Kidney epithelial cell (primary cell): ENCODE results near the gene LURAP1L. TPM values are rescaled to one million over a fixed set of nuclear protein-coding genes. Genes with fewer than 3 reads are reported as not detected.

Experiments used
- DNase-seq: peaks from one replicate; pipeline ENCODE4 v3.0.0-alpha.2; 2010; ENCODE audit warnings: low read depth
- H3K27me3 ChIP-seq: 2 replicates; pipeline ENCODE4 v1.6.0; 2011; ENCODE audit warnings: low read length; ENCODE audit not compliant: control insufficient read depth, insufficient read depth
- H3K36me3 ChIP-seq: 2 replicates; pipeline ENCODE4 v1.5.1; 2011; ENCODE audit warnings: low read length; ENCODE audit not compliant: control insufficient read depth, insufficient read depth
- H3K4me3 ChIP-seq: 2 replicates; pipeline ENCODE4 v1.5.1; 2011; ENCODE audit warnings: low read depth, mild to moderate bottlenecking, control low read depth, low read length
- total RNA-seq: library from RNA; depleted of rRNA; stranded (reverse); fragments of >200 nt; gene quantifications from 2 replicates; pipeline ENCODE4 v1.2.3, GENCODE V29; 2015
- TF ChIP-seq, protein P1 (sequence below): IDR thresholded peaks from 2 replicates; pipeline ENCODE4 v1.5.1; 2011; ENCODE audit warnings: mild to moderate bottlenecking, moderate library complexity, low read length, control low read depth, inconsistent platforms; ENCODE audit not compliant: insufficient read depth, poor library complexity, severe bottlenecking

The LURAP1L gene
- total RNA-seq, 1 donor from 2014 or later: 46.6 TPM

DNA sequence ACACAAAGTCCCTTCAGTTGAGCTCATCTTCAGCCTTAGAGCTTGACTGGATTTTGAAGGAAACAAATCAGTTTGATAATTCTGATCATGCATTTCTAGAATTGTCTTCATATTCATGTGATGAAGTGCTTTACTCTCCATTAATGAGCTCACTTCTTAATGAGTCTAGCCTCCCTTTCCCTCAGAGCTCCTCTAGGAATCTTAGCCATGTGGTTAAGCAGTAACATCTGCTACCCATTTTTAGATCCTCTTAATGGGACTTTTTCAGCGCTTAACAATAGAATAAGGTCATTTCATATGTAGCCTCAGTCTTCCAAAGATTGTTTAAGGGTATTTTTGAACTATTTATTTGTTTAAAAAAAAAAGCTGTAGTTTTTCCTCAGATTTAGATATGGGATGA is 36.9 kb upstream of the LURAP1L start:
- H3K36me3 ChIP-seq: no peaks in the 10 kb centered on the region
- TF ChIP-seq, protein P1, sequence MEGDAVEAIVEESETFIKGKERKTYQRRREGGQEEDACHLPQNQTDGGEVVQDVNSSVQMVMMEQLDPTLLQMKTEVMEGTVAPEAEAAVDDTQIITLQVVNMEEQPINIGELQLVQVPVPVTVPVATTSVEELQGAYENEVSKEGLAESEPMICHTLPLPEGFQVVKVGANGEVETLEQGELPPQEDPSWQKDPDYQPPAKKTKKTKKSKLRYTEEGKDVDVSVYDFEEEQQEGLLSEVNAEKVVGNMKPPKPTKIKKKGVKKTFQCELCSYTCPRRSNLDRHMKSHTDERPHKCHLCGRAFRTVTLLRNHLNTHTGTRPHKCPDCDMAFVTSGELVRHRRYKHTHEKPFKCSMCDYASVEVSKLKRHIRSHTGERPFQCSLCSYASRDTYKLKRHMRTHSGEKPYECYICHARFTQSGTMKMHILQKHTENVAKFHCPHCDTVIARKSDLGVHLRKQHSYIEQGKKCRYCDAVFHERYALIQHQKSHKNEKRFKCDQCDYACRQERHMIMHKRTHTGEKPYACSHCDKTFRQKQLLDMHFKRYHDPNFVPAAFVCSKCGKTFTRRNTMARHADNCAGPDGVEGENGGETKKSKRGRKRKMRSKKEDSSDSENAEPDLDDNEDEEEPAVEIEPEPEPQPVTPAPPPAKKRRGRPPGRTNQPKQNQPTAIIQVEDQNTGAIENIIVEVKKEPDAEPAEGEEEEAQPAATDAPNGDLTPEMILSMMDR: no peak
- no peak overlapping the region for H3K4me3 ChIP-seq
- no peaks in the 10 kb centered on the region for H3K27me3 ChIP-seq
- DNase-seq: no peak

- TF ChIP-seq, protein P1: no peak
- no peak for DNase-seq
- H3K4me3 ChIP-seq: no peak overlapping the region
- no peaks in the 10 kb centered on the region for H3K36me3 ChIP-seq
- no peaks in the 10 kb centered on the region for H3K27me3 ChIP-seq
These were observed 35.7 kb upstream of the LURAP1L start for GRCh38 chr9:12739014-12739652.

- H3K27me3 ChIP-seq: no peaks in the 10 kb centered on the region
- no peak for DNase-seq
These were observed 34.0 kb upstream of the LURAP1L start for GRCh38 chr9:12740845-12741244.

DNA sequence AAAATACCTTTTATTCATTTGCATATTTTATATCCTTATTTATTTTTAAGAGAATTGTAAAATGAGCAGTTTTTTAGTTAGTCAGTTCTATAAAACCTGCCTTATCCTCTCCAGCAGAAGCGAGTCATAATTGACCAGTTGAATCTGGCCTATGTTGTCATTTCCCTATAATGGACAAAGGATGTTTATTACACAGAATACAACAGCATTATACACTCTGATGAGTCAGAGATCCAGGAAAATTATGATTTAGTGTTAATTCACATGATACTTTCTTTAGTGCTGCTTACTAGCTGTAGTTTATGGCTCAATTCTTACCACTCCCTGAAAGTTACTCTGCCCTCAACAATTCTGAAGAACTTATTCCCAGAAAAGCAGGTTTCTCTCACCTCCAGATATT is 26.8 kb upstream of the LURAP1L start:
- Histone ChIP-seq H3K36me3 (no peaks in the 10 kb centered on the region), H3K4me3 (no peak overlapping the region), H3K27me3 (no peaks in the 10 kb centered on the region)
- no peak for DNase-seq
- TF ChIP-seq, protein P1: no peak

More at GRCh38 chr9:12740845-12741244, 34.0 kb upstream of the LURAP1L start:
- H3K36me3 ChIP-seq: no peaks in the 10 kb centered on the region
- TF ChIP-seq, protein P1: no peak
- H3K4me3 ChIP-seq: no peak overlapping the region

GRCh38 chr9:12748954-12749353 is 25.9 kb upstream of the LURAP1L start:
- DNase-seq: no peak
- TF ChIP-seq, protein P1: no peak
- H3K36me3 ChIP-seq: no peaks in the 10 kb centered on the region
- no peaks in the 10 kb centered on the region for H3K27me3 ChIP-seq
- H3K4me3 ChIP-seq: no peak overlapping the region

DNA sequence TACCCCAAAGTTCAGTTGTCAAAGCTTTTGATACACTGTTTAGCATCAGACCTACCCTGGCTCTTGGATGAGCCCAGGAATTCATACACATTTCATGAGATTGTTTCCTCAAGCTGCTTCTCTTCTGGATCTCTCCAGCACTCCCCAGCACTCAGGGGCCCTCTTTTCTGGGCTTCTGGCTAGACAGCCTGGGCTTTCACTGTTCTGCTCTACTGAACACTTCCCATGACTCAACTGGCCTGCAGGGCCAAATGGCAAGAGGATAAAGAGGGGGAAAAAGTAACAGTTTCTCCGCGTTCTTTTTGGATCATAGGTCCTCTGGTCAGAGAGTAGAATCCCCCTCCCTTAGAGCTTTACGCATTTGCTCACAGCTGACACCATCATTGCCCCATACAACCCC is 20.9 kb upstream of the LURAP1L start:
- H3K4me3 ChIP-seq: no peak overlapping the region
- H3K36me3 ChIP-seq: no peaks in the 10 kb centered on the region
- DNase-seq: no peak
- no peaks in the 10 kb centered on the region for H3K27me3 ChIP-seq
- TF ChIP-seq, protein P1: no peak
